GM19043 (cell line): Measurements from ENCODE around the gene SAMD14.
"Not testable (repeated sequence)": the region's sequence is repeated elsewhere in the genome, so short reads cannot be mapped to it uniquely, and the experiment has no call there.

Experiments
- ATAC-seq: cut with Tn5 transposase; IDR thresholded peaks from one replicate; pipeline ENCODE4 v1.9.1; 2021; ENCODE audit warnings: low read depth; ENCODE audit not compliant: unreplicated experiment

SAMD14 gene

GRCh38 chr17:50079334-50080095, 50.4 kb downstream of the SAMD14 start:
- no peak for ATAC-seq

DNA sequence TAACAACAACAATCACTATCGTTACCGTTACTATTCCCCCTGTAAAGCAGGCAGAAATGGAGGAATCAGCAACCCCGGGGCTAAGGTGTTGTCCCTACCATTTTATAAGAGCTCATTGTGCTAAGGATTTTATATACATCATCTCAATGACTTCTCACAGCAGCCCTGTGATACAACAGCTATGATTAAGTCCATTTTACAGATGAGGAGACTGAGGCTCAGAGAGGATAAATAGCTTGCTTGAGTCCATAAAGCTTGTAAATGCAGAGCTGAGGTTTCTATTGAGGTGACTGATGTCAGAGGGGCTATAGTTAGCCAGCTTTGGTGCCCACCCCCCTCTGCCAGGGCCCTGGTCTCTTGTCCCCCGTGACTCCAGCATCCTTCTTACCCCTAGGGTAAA, 51.5 kb downstream of the SAMD14 start:
- ATAC-seq = no peak

- no peak for ATAC-seq
Measured at GRCh38 chr17:50076591-50077235, 53.2 kb downstream of the SAMD14 start.

GRCh38 chr17:50076221-50076590, 53.8 kb downstream of the SAMD14 start:
- ATAC-seq = no peak

- ATAC-seq = no peak
Measured at GRCh38 chr17:50075446-50076032, 54.4 kb downstream of the SAMD14 start.

- ATAC-seq = no peak
Measured at GRCh38 chr17:50074227-50074626, 55.7 kb downstream of the SAMD14 start.

DNA sequence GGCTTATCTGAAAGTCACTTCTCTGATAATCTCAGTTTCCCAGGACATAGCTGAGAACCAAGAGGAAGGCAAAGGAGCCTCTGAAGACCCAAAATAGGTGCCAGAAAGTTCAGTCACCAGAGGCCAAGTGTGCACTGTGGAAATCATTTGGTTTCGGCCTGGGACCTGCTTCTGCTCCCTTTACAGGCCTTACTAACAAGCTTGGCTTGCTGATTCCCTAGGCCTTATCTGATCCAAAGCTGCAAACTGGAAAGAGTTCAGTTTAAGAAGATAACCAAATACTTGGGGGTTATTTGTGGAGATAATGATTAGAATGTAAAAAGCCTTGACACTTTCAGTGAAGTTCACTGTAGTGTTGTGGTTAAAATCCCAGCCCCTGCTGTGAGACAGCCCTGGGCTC, 57.0 kb downstream of the SAMD14 start:
- no peak for ATAC-seq

DNA sequence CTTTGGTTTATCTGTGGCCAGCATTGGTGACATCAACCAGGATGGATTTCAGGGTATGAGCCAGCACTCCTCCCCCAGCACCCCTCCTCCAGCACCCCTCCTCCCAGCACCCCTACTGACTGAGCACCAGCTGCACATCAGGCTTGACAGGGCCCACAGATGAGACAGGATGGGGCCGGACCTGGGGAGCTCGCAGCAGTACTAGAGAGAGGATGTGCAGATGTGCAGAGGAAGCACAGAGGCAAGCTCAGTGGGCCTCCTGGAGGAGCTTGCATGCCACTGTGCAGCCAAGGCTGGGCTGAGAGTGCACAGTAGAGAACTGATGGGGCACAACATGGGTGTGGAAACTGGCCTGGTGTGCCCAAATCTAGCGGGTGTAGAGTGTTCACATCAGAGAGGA, 57.8 kb downstream of the SAMD14 start:
- no peak for ATAC-seq

- ATAC-seq = no peak
Measured at GRCh38 chr17:50071692-50072091, 58.3 kb downstream of the SAMD14 start.

GRCh38 chr17:50070908-50071680, 58.9 kb downstream of the SAMD14 start:
- ATAC-seq = no peak

DNA sequence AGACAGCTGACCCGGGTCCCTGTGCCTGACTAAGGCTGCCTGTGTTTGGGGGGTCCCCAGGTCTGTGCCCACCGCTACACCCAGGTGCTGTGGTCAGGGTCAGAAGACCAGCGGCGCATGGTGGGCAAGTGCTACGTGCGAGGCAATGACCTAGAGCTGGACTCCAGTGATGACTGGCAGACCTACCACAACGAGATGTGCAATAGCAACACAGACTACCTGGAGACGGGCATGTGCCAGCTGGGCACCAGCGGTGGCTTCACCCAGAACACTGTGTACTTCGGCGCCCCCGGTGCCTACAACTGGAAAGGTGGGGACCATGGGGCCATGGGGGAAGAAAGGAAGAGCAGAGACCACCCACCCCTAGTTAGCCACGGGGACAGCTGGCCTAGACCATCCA, 62.0 kb downstream of the SAMD14 start:
- no peak for ATAC-seq

DNA sequence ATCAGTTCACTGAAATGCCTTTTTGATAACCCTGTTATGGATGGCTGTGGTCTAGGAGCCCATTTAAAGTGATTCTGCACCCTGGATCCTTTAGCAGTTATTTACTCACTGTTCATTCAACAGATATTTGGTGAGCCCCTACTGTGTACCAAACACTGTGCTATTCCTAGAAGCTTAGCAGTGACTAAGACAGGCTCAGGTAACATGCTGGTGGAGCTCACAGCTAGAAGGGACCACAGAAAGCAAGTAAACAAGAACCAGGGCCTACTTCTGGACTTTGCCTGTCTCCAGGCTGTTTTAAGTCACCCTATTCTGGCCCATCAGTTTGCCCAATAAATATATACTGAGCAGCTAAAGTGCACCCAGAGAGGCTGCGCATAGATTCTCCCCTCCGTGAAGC, 63.0 kb downstream of the SAMD14 start:
- ATAC-seq = no peak

GRCh38 chr17:50065056-50065455, 64.9 kb downstream of the SAMD14 start:
- no peak for ATAC-seq

DNA sequence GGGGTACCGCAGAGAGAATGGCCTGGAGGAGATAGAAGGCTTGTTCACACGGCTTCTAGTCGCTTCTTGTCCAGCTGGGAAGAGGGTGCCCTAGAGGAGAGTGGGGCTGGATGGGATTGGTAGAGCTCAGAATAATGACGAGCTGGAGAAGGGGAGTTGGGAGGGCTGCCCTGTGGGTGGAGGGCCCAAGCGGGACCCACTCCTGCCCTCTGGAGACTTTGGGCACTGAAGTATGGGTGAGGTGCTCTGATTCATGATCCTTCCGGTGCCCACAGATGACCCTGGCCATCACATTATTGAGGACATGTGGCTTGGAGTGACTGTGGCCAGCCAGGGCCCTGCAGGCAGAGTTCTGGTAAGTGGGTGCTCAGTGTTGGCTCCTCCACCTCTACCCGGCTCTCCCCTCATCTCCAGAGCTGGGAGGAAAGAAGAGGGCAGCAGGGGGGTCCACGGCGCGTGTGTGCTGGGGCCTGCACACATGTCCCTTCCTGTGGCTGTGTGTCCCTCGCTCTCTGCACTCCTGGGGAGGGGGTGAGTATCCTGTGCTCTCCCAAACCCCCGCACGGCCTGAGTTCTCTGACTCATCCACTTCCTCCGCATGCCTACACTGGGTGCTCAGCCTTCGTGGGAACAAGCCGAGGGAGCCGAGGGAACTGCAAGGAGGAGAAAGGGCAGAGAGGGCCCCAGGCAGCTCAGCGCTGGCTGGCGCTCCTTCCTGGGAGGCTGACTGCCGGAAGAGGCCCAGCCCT, 65.5 kb downstream of the SAMD14 start:
- ATAC-seq = no peak

GRCh38 chr17:50063561-50064252, 66.3 kb downstream of the SAMD14 start:
- ATAC-seq = no peak

DNA sequence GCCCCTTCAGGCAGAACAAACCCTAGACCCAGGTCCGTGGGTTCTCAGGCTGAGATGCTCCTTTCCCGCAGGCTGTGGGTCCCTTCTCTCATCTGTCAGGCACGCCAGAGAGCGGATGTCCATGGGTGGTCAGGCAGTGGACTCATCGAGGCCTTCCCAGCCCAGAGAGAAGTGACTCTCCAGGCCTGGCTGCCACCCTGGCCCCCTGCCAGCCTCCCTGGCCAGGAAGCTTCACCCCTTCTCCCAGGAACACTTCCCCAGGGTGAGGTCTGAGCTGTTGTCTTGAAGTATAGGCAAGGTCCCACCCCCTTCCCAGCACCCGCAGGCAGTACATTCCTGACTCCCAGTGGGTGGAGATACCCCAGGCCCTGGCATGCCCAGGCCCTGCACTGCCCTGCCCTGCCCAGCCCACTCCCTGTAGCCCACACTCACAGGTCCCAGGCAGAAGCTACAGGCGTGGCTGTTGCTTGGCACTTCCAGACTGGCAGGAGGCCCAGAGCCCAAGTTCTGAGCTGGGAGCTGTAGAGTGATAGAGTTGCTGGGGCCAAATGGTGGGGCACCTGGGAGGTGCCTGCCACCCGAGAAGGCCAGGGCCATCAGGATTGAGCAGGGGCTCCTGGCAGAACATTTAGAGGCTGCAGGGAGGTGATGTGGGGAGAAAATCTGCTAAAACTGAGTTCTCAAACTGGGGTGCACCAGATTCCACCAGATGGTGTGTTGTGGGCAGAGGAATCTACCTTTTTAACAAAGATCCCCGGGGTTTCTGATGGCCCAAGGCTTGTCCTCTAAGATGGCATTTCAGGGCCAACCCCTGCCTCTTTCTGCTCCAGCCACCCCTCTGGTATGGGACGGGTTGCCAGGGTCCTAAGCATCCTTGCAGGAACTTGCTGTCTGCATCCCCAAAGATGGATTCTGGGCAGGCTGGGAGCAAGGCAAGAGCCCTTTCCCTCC, 67.4 kb downstream of the SAMD14 start:
- no peak for ATAC-seq

- not testable (repeated sequence) for ATAC-seq
Measured at GRCh38 chr17:50061713-50062045, 68.3 kb downstream of the SAMD14 start.

DNA sequence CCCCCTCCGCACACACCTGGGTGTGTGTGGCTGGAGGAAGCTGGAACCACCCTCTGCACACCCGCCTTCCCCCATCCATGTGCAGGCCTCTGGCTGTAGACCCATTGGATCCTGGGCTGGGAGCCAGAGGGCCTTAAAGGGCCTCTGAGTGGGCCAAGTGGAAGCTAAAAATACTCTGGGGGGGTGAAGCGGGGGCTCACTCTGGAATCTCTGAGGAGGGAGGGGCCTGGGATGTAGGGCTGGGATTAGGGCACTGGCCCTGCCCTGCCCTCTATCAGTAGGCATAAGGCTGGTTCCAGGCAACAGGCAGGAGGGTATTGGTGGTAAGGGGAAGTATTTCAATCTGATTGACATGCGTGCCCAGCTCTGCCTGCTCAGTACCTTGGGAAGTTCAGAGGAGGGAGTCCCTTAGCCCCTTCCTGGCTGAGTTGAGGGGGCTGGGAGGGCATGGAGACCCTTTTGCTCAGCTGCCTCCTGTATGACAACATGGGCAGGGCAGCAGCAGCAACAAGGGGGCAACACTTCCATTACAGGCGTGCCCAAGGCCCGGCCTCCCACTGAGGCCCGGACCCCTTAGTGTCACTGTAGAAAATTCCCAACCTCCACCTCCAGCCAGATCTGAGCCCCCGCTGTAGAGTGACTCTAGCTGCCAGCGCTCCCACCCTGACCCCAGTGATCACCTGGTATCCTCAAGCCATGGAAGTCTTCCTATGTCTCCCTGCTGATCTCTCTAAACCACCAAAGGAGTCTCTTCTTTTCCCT, 68.8 kb downstream of the SAMD14 start:
- ATAC-seq = no peak
